Islet precursor cell (in vitro differentiated cells): ENCODE measurements around the gene CDK19.
A peak's percentile ranks its signal among the peaks of the same experiment; 100 is the strongest.
"Not testable (repeated sequence)": the region's sequence is repeated elsewhere in the genome, so short reads cannot be mapped to it uniquely, and the experiment has no call there.

Experiments used
- DNase-seq: peaks from one replicate; pipeline ENCODE4 v3.0.0-alpha.2; 2018

CDK19 gene

GRCh38 chr6:110813338-110814101 lies 1.7 kb downstream of the CDK19 start:
- peak; percentile 61 for DNase-seq

GRCh38 chr6:110812719-110813118 lies 2.5 kb downstream of the CDK19 start:
- DNase-seq: no peak

GRCh38 chr6:110810896-110811586 lies 4.2 kb downstream of the CDK19 start:
- DNase-seq: no peak

GRCh38 chr6:110809792-110810191 lies 5.5 kb downstream of the CDK19 start:
- DNase-seq: no peak

- DNase-seq: not testable (repeated sequence)
Observed at GRCh38 chr6:110802175-110802574, 13.1 kb downstream of the CDK19 start.

- DNase-seq: no peak
Observed at GRCh38 chr6:110800839-110801196, 14.5 kb downstream of the CDK19 start.

- DNase-seq: no peak
Observed at GRCh38 chr6:110800196-110800838, 15.0 kb downstream of the CDK19 start.

GRCh38 chr6:110799655-110800054 lies 15.6 kb downstream of the CDK19 start:
- no peak for DNase-seq

GRCh38 chr6:110799189-110799588 lies 16.1 kb downstream of the CDK19 start:
- DNase-seq: no peak

- DNase-seq: no peak
Observed at GRCh38 chr6:110795271-110795670, 20.0 kb downstream of the CDK19 start.

GRCh38 chr6:110786696-110787095 lies 28.6 kb downstream of the CDK19 start:
- DNase-seq: no peak

- DNase-seq: no peak
Observed at GRCh38 chr6:110786271-110786670, 29.0 kb downstream of the CDK19 start.

GRCh38 chr6:110784610-110784979 lies 30.7 kb downstream of the CDK19 start:
- no peak for DNase-seq

- DNase-seq: no peak
Observed at GRCh38 chr6:110781522-110782214, 33.6 kb downstream of the CDK19 start.

GRCh38 chr6:110778333-110778732 lies 36.9 kb downstream of the CDK19 start:
- no peak for DNase-seq

GRCh38 chr6:110777636-110778035 lies 37.6 kb downstream of the CDK19 start:
- DNase-seq: no peak

- no peak for DNase-seq
Observed at GRCh38 chr6:110776413-110776812, 38.9 kb downstream of the CDK19 start.

- no peak for DNase-seq
Observed at GRCh38 chr6:110769923-110770322, 45.3 kb downstream of the CDK19 start.

GRCh38 chr6:110768057-110768456 lies 47.2 kb downstream of the CDK19 start:
- no peak for DNase-seq

- DNase-seq: no peak
Observed at GRCh38 chr6:110761371-110761770, 53.9 kb downstream of the CDK19 start.

GRCh38 chr6:110760589-110760988 lies 54.7 kb downstream of the CDK19 start:
- DNase-seq: no peak

- DNase-seq: not testable (repeated sequence)
Observed at GRCh38 chr6:110760098-110760497, 55.2 kb downstream of the CDK19 start.

- no peak for DNase-seq
Observed at GRCh38 chr6:110757926-110758325, 57.3 kb downstream of the CDK19 start.

GRCh38 chr6:110756817-110757216 lies 58.5 kb downstream of the CDK19 start:
- no peak for DNase-seq
